ENCODE data around the gene BOC.

Gene BOC

DNA sequence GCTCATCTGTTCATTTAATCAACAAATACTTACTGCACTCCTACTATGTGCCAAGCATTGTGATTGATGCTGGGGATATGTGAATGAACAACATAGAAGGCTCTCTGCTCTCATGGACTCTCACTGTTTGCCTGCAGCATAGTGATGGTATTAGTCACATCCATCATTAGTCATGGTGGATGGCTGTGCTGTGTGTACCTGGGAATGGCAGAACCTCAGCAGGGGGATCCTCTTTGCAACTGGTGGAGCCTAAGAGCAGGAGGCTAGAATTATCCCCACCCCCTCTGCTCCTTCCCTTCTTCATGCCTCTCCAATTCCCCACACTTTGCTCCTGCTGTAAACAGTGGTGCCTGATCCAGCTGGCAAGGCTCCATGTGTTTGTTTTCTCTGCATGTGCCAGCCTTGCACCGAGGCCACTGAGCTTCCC, 20.5 kb downstream of the BOC start:
- no peak overlapping the region for H3K4me3 ChIP-seq (replicated peaks; ENCODE audit: low read depth, low read length)
- TF ChIP-seq, protein P1, sequence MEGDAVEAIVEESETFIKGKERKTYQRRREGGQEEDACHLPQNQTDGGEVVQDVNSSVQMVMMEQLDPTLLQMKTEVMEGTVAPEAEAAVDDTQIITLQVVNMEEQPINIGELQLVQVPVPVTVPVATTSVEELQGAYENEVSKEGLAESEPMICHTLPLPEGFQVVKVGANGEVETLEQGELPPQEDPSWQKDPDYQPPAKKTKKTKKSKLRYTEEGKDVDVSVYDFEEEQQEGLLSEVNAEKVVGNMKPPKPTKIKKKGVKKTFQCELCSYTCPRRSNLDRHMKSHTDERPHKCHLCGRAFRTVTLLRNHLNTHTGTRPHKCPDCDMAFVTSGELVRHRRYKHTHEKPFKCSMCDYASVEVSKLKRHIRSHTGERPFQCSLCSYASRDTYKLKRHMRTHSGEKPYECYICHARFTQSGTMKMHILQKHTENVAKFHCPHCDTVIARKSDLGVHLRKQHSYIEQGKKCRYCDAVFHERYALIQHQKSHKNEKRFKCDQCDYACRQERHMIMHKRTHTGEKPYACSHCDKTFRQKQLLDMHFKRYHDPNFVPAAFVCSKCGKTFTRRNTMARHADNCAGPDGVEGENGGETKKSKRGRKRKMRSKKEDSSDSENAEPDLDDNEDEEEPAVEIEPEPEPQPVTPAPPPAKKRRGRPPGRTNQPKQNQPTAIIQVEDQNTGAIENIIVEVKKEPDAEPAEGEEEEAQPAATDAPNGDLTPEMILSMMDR (IDR thresholded peaks at IDR 0.05; ENCODE audit: low read length, missing control alignments): no peak

GRCh38 chr3:113232342-113232741, 21.0 kb downstream of the BOC start:
- no peak for DNase-seq (ENCODE audit: low read depth)
- no peak overlapping the region for H3K4me3 ChIP-seq (replicated peaks; ENCODE audit: low read depth, low read length)
- TF ChIP-seq, protein P1 (IDR thresholded peaks at IDR 0.05; ENCODE audit: low read length, missing control alignments): no peak

More for the DNA sequence above, 20.5 kb downstream of the BOC start:
- DNase-seq (ENCODE audit: low read depth): peak; percentile 65

- H3K4me3 ChIP-seq (replicated peaks; ENCODE audit: low read depth, low read length): no peak overlapping the region
- TF ChIP-seq, protein P1 (IDR thresholded peaks at IDR 0.05; ENCODE audit: low read length, missing control alignments): no peak
Observed at GRCh38 chr3:113233497-113233896, 22.1 kb downstream of the BOC start.

GRCh38 chr3:113234028-113234427, 22.7 kb downstream of the BOC start:
- DNase-seq (ENCODE audit: low read depth): no peak
- no peak overlapping the region for H3K4me3 ChIP-seq (replicated peaks; ENCODE audit: low read depth, low read length)
- TF ChIP-seq, protein P1 (IDR thresholded peaks at IDR 0.05; ENCODE audit: low read length, missing control alignments): no peak

More at GRCh38 chr3:113233497-113233896, 22.1 kb downstream of the BOC start:
- DNase-seq (ENCODE audit: low read depth): no peak

- H3K4me3 ChIP-seq (replicated peaks; ENCODE audit: low read depth, low read length): no peak overlapping the region
- TF ChIP-seq, protein P1 (IDR thresholded peaks at IDR 0.05; ENCODE audit: low read length, missing control alignments): no peak
- DNase-seq (ENCODE audit: low read depth): peak; percentile 24
Observed at GRCh38 chr3:113234688-113235260, 23.4 kb downstream of the BOC start.

- DNase-seq (ENCODE audit: low read depth): no peak
- TF ChIP-seq, protein P1 (IDR thresholded peaks at IDR 0.05; ENCODE audit: low read length, missing control alignments): no peak
- no peak overlapping the region for H3K4me3 ChIP-seq (replicated peaks; ENCODE audit: low read depth, low read length)
Observed at GRCh38 chr3:113238503-113238902, 27.1 kb downstream of the BOC start.

GRCh38 chr3:113240841-113241240, 29.5 kb downstream of the BOC start:
- TF ChIP-seq, protein P1 (IDR thresholded peaks at IDR 0.05; ENCODE audit: low read length, missing control alignments): no peak
- no peak overlapping the region for H3K4me3 ChIP-seq (replicated peaks; ENCODE audit: low read depth, low read length)
- no peak for DNase-seq (ENCODE audit: low read depth)

All from fibroblast of pulmonary artery (primary cell).